ENCODE measurements around the gene BMAL1. TPM values are rescaled to one million over a fixed set of nuclear protein-coding genes. Genes with fewer than 3 reads are reported as not detected.

BMAL1 gene
- total RNA-seq, 1 donor from 2014 or later: 29.8 TPM

DNA sequence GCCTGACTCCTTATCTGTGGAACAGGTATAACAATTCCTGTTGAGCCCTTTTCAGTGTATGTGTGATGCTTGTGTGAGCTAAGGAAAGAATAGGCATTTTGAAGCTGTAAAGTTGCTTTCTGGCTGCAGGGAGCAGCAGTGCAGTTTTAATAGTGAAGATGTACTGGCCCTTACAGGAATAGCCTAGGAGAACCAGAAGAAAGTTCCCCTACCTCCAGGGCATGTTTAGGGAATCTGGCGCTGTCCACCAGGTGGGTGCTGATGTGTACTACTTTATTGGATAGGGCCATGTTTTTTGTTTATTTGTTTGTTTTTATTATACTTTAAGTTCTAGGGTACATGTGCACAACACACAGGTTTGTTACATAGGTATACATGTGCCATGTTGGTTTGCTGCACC, 11.5 kb downstream of the BMAL1 start:
- FAIRE-seq: no peak
- DNase-seq (ENCODE audit: low spot score in 2 of 2): no peak

DNA sequence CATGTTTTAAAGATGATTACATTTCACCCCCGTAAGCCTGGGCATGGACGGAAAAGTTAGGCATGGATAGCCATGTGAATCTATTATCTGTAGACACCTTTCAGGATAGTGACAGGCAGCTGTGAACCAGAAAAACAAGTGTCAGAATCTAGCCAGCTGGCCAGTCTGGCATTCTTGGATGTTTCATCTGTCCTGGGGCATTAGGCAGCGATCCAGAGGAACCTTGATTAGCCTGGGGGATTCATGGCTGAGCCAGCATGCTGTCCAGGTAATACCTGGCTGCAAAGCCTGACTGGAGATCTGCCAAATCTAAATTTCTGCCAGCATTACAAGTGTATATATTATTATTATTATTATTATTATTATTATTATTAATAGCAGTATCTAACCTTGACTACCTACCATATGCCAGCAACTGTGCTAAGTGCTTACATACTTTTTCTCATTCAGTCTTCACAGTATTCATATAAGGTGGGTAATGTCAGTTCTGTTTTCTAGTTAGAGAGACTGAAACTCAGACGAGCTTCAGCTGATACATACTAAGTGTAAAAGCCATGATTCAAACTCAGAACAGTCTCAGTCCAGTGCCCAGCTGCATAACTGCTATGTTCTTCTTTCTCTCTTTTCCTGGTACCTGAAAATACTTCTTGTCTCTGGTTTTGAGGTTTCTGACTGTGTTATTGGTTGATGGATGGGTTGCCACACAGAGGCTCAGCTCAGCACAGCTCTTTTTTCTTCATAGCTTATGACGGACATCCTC, 12.8 kb downstream of the BMAL1 start:
- no peak for DNase-seq (ENCODE audit: low spot score in 2 of 2)

DNA sequence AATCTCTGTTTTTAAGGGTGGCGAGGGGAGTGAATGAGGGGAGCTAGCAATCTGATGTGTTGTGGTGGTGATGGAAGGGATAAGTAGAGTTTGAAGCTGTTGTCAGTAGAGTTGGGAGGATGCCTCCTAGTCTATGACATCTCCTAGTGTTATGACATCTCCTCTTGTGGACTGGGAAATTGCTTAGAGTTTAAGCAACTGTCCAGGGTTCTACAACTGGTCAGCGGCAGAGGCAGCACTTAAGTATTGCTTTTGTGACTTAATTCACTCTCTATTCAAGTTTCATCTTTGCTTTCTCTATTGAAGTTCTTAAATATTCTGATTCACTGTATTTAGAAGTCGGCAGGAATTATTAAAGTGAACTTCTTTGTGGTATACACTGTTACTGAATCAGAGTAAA, 13.8 kb downstream of the BMAL1 start:
- FAIRE-seq: no peak
- DNase-seq (ENCODE audit: low spot score in 2 of 2): no peak

More for the DNA sequence above, 12.8 kb downstream of the BMAL1 start:
- FAIRE-seq: no peak

DNA sequence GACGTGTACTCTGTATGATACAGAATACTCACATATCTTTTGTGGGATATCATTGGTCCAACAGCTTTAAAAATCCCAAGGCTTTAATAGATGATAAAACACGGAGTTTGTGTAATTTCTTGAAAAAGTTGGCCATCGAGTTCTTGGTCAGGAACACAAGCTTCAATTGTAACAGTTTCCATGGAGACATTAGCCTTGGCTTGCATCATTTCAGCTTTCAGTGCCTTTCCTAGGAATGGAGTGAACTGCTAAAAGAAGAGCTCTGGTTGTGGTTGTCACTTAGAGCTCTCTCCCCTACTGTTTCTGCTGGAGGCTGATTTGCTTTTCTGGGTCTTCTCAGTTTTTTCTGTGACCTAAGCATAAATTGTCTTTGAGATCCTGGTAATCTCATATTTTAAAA, 14.2 kb downstream of the BMAL1 start:
- DNase-seq (ENCODE audit: low spot score in 2 of 2) (no peak), FAIRE-seq (no peak)

DNA sequence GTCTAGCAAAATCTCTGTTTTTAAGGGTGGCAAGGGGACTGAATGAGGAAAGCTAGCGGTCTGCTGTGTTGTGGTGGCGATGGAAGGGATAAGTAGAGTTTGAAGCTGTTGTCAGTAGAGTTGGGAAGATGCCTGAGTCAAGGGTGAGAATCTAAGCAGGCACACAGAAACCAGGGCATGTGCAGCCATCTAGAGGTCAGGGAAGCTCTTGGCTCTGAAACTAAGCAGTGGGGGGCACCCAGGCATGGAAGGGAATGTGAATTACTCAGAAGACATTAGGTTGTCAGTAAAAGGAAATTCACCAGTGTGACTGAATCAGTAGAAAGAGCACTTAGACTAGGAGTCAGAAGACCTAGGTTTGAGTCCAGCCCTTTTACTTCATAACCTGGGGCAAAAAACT, 15.4 kb downstream of the BMAL1 start:
- FAIRE-seq (no peak), DNase-seq (ENCODE audit: low spot score in 2 of 2) (no peak)

DNA sequence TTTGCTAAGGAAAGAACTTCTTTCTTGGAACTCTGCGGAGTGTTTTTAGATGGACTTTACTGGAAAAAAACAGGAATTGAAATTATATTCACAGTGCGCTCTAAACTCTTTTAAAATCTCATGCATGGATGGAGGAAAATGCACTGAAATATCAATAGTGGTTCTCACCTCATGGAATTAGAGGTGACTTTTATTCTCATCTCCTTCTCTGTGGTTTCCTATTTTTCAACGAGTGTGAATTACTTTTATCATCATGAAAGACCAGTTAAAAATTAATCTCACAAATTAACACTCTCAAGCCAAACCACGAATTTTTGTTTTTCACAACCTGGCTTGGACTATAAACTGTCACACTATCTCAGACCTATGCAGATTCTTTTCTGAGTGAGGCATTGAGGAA, 16.6 kb downstream of the BMAL1 start:
- DNase-seq (ENCODE audit: low spot score in 2 of 2) (no peak), FAIRE-seq (no peak)

DNA sequence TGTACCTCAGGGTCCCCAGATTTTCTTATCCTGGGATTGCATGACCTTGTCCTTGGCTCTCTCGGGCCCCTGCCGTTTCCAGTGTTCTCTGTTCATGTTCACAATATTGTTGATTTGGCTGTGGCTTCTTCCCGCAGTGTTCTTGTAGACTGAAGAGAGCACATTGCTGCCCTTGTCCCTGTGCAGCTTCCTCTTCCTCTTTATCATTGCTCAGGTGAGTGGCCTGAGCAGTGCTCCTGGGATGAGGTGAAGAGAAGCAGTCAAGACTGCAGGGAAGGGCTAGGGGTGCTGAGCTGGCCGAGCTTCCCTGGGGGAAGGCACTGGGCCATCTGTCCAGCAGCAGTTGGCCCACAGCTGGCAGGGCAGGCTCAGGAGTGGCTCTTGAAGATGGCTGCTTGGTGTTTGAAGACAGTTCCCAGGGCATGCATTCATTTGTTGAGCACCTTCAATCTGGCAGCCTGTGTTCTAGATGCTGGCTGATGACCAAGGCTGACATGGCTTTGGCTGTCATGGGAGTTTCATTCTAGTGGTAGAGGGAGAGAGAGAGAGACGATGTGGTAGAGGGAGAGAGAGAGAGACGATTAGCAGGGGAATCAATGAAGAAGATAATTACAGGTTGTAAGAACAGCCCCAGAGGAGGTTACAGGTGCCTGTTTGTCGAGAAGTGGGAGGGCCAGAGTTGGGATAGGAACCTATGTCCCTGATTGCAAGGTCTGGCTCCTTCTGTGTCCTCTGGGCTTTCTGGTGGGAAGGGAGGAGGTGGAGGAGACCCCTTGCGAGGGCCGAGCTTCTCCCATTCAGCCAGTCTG, 17.4 kb downstream of the BMAL1 start:
- FAIRE-seq: no peak
- DNase-seq (ENCODE audit: low spot score in 2 of 2): no peak

DNA sequence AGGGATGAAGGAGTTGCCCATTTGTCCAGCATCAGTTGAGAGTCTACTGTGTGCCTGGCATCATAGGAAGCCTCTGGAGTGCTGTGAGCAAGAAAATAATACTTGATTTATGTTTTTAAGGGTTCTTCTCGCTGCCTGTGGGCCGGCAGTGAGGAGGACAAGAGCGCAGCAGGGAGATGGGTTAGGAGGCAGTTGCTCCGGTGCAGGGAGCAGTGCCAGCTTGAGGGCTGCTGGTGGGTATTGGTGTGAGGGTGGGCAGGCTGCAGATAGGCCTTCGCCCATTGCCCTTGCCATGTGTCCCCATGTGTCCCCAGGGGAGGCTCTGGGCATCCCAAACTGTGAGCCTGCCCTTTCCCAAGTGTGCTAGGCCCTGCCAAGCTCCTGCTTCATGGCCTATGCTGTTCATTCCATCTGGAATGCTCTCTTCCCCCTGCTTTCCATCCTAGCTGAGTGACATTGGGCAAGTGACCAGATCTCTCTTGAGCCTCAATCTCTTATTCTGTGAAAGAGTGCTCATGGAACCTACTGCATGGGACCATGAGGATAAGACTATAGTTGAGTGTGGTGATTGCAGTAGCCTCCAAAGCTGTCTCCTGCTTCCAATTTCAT, 19.8 kb downstream of the BMAL1 start:
- no peak for DNase-seq (ENCODE audit: low spot score in 2 of 2)
- no peak for FAIRE-seq

DNA sequence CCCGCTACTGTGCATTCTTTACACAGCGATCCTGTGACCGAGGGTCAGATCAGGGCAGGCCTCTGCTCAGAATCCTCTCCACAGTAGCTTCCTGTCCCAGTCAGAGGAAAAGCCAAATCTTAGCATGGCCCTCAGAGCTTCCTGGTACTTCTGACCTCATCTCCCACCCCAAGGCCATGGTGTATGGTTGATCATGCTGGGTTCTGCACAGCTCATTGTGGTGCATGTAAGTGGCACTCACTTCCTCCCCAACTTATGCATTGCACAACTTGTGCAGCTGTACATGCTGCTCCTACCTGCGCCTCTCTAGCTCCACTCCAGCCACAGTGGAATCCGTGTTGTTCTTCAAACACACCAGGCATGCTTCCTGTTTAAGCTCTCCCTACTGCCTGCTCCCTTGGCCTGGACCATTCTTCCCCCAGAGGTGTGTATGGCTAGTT, 20.3 kb downstream of the BMAL1 start:
- DNase-seq (ENCODE audit: low spot score in 2 of 2) (no peak), FAIRE-seq (no peak)

DNA sequence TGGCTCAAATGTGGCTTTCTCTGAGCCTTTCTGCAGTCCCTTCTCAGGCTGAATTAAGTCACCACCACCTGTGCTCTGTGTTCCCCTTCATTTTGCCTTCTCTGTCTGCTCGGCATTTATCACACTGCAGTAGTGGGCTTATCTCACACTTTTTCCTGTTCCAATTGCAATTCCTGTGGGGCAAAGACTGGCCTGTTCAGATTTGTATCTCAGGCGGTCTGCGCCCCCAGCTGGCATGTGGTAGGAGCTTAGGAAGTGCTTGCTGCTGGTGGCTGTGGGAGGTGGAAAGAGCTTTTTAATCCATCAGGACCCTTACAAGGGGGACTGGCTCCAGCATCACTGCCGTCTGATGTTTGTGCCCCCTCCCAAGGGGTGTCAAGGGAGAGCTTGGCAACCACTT, 21.2 kb downstream of the BMAL1 start:
- DNase-seq (ENCODE audit: low spot score in 2 of 2) (no peak), FAIRE-seq (no peak)

DNA sequence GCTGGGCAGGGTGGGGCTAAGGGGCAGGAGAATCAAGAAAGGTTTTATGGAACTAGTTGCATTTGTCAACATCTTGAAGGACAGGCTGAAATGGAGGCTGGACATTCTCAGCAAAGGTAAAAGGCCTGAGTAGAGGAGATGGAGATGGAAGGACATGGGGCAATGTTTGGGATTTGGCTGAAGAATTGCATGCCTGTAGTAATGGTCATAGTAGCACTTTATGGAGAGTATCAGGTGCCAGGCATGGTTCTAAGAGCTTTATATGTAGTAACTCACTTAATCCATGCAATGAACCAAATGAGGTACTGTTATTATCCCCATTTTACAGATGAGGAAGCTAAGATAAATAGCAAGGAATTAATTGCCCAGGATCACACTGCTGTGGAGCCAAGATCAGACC, 23.9 kb downstream of the BMAL1 start:
- no peak for DNase-seq (ENCODE audit: low spot score in 2 of 2)
- FAIRE-seq: no peak

DNA sequence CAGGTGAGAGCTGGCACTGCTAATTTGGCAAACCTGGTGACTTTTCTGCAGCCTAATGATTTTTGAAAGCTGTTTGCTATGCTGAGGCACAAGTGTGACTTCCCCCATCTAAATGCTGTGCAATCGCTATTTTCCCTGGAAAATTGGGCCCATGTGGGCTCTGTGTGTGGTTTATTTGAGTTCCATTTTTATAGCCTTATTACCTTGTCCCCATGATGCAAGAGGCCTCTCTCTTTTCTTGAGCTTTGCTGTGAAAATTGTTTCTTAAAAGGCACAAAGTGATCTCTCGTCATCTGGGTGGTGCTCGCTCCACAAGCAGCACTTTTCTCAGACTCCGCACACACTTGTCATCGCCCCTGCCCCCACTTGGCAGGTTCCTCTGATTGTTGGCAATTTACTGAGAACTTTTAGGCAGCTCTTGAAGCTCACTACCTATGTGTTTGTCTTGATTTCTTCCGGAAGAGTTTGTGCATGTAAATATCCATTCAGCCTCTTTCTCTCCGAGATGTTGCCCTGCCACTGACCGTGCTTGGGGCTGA, 24.9 kb downstream of the BMAL1 start:
- DNase-seq (ENCODE audit: low spot score in 2 of 2): no peak
- no peak for FAIRE-seq

DNA sequence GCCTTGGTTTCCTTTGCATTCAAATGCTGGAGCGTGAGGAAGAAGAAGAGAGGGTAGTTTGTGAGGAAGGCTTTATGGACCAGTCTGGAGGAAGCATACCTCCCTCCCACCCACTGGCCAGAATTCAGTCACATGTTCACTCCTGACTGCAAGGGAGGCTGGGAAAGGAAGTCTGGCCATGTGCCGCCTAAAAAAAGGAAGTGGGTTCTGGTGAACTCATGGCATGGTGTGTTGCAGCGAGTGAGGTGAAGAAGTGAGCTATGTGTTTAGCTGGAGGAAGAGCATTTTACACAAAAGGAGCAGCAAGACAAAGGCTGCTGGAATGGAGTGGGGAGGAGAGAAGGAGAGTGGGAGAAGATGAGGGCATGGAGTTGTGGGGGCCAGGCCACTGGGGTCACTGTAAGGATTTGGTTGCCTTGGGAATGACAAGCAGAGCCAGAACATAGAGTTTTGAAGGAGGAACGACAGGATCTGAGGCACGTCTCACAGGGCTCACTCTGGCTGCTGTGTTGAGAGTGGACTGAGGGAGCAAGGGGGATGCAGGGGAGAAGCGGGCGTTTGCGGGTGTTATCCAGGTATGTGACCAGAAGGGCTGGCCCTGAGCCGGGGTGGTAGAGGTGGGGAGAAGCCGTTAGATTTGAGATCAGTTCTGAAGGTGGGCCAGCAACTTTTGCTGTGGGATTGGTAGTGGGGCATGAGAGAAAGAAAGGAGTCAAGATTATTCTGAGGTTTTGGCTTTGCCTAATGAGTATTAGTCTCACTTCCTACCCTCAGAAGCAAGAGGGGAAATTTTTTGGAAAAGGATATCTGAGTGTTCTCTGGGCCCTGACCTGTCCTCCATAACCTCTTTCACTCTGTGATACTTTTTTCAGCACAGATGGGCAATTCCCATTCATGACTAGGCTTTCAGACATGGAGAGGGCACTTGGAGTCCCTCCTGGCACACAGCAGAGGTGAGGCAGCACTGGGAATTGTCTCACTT, 26.4 kb downstream of the BMAL1 start:
- FAIRE-seq (no peak), DNase-seq (ENCODE audit: low spot score in 2 of 2) (no peak)

DNA sequence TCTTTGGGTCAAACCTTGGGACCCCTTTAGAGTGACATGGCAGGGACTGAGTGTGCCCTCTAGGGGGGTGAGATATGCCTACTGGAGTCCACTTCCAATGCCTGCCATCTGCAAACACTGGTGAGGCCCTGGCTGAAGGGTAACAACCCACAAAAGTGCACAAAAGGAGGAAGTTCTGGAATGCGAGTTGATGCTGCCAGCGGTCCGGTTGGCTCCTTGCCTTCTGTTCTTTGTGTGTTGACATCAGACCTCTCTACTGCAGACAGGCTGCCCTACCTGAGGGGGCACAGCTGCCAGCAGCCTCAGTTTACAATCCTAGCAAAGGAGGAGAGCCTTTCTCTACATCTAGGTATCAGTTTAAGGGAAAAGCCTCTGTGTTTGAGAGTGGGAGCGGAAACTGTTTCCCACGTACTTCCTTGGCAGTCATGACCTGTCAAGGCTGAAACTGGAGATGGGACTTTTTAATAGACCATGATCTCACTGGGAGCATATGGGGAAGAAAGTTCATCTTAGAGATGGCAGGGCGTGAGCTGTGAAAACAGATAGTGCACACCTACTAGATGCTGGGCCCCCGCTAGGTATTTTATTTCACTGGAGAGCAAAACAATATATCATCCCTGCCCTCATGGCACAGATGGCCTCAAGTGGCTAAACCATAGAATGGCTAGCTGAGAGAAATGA, 27.2 kb downstream of the BMAL1 start:
- no peak for FAIRE-seq
- no peak for DNase-seq (ENCODE audit: low spot score in 2 of 2)

DNA sequence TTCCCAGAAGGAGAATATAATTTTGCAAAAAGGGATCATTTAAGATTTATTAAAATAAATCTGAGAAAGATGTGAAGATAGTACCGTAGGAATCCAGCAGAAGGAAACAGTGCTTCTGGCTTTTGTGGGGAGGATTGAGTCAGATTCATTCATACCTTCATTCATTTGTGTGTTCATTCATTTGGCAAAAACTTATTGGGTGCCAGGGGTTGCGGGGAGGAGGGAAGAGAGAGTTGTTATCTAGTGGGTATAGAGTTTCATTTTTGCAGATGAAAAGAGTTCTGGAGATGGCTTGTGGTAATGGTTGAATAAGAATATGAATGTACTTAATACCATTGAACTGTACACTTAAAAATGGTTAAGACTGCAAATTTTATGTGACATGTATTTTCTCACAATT, 31.1 kb downstream of the BMAL1 start:
- FAIRE-seq: no peak

DNA sequence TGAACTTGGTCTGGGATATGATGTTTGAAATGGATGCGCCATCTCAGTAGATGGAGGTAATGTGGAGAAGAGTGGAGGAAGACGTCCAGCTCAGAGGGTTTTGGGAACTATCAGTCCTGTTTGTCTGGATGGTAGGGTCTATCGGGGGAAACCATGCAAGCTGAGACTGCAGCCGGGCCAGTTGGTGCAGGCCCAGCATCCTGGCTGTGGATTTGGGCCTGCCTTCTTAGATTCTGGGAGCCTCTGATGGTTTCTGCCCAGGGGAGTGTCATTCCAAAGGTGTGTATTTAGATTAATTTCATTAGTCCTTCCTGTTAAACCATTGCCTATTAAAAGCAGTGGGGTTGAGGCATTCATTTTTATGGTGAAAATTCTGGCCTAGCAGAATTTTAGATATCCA, 31.6 kb downstream of the BMAL1 start:
- DNase-seq (ENCODE audit: low spot score in 2 of 2) (no peak), FAIRE-seq (no peak)

More for the DNA sequence above, 31.1 kb downstream of the BMAL1 start:
- DNase-seq (ENCODE audit: low spot score in 2 of 2): no peak

DNA sequence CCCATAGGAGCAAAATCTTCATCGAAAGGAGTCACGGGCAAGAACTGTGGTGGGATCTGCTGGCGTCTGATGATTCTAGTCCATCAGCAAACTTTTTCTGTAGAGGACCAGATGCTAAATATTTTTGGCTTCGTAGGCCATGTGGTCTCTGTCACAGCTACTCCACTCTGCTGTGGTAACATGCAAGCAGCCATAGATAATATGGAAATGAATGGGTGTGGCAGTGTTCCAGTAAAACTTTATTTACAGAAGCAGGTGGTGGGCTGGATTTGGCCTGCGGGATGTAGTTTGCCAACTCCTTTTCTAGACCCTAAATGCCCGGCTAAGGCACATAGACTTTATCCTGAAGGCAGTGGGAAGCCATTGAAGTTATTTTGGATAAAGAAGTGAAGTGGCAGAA, 32.9 kb downstream of the BMAL1 start:
- DNase-seq (ENCODE audit: low spot score in 2 of 2): no peak

DNA sequence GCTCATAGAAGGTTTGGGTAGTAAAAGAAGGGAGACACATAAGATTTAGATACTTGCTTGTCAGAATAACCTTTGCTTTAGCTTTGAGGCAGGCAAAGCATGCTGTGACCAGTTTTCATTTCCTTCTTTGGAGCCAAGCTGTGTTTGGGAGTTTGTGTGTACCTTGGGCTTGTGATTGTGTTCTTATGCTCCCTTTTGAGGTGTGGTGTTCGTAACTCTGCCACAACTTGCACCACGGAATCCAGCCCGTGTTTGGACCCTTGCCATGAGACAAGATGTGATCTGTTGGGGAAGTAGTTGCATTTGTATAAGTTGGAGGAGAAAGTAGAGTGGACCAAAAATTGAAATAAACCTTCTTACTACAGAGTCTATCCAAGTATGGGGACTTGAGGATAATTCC, 34.0 kb downstream of the BMAL1 start:
- FAIRE-seq: no peak
- DNase-seq (ENCODE audit: low spot score in 2 of 2): no peak

More for the DNA sequence above, 32.9 kb downstream of the BMAL1 start:
- FAIRE-seq: no peak

DNA sequence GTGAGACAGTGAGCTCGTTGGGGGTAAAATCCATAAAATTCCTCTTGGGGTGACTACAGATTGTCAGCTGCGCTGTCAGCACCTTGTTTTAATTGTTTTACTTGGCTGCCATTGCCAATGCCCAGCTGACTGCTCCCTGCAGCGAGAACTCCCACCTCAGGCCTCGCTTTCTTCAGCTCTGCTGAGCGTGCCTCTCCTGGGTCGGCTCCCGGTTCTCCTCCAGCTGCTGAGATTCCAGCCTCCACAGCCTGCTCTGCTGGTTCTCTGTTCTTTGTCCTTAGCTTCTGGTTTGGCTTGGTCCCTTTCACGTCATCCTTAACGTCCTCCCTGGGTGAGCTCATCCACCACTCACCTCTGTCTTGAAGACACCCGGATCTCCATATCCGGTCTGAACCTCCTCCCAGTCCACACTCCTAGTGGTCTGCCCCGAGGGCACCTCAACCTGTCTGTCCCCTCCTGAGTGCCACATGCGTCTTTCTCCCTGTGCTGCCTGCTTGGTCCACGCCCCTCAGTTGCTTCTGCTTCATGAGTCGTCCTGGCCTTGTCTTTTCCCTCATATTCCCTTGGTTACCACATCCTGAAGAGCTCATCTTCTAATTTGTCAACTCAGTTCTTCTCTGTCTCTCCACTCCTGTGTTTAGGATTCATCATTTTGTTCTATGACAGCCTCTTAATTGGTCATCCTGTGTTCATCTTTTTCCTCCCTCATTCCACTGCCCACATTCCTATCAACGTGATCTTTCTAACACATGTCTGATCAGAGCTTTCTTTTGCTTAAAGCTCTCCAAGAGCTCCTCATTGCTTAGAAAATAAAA, 35.6 kb downstream of the BMAL1 start:
- FAIRE-seq (no peak), DNase-seq (ENCODE audit: low spot score in 2 of 2) (no peak)
